Tibial nerve (tissue), 4 donors: ENCODE results near the gene SLC6A9. TPM values are rescaled to one million over a fixed set of nuclear protein-coding genes. Genes with fewer than 3 reads are reported as not detected.

ENCODE experiments used
- DNase-seq, 2 donors: peaks; one replicate each; pipeline ENCODE4 v3.0.0-alpha.2; 2019; ENCODE audit warnings: low spot score in 2 of 2
- H3K27ac ChIP-seq, 4 donors: fragments of 200-600 bp; sonication (generic) in 3 of 4; one replicate each; pipeline ENCODE4 v1.5.1; 2017 to 2019; ENCODE audit warnings: mild to moderate bottlenecking in 1 of 4
- H3K27me3 ChIP-seq, 2 donors: fragments of 200-600 bp; sonication (generic) in 1 of 2; one replicate each; pipeline versions ENCODE4 v1.5.1 to v1.6.0; 2017 to 2019
- H3K36me3 ChIP-seq, 3 donors: fragments of 200-600 bp; sonication (generic); one replicate each; pipeline ENCODE4 v1.5.1; 2018 to 2019
- H3K4me1 ChIP-seq, 4 donors: fragments of 200-600 bp; sonication (generic) in 3 of 4; one replicate each; pipeline ENCODE4 v1.5.1; 2017 to 2019
- H3K4me3 ChIP-seq, 4 donors: fragments of 200-600 bp; sonication (generic) in 3 of 4; one replicate each; pipeline ENCODE4 v1.5.1; 2017 to 2019; ENCODE audit warnings: mild to moderate bottlenecking in 1 of 4, moderate library complexity in 1 of 4
- H3K9me3 ChIP-seq, 4 donors: fragments of 200-600 bp; sonication (generic) in 3 of 4; one replicate each; pipeline ENCODE4 v1.5.1; 2017 to 2019
- CTCF ChIP-seq, 5 experiments: fragments of 200-600 bp in 3 of 5; fragments of 450-650 bp in 2 of 5; sonication (generic) in 3 of 5; IDR thresholded peaks; one replicate each; pipeline ENCODE4 v1.5.1; 2016 to 2019; ENCODE audit warnings: antibody characterized with exemption in 5 of 5, mild to moderate bottlenecking in 3 of 5, moderate library complexity in 2 of 5
- EP300 ChIP-seq, 2 donors: sonication (generic); formaldehyde crosslinking; IDR thresholded peaks; one replicate each; pipeline ENCODE4 v1.6.1; 2017; ENCODE audit warnings: antibody characterized with exemption in 2 of 2, mild to moderate bottlenecking in 1 of 2
- POLR2A ChIP-seq, 2 donors: fragments of 450-650 bp; IDR thresholded peaks; one replicate each; pipeline ENCODE4 v1.6.1; 2017; ENCODE audit warnings: antibody characterized with exemption in 2 of 2, mild to moderate bottlenecking in 2 of 2, moderate library complexity in 2 of 2
- WGBS, 2 donors: methylation state at CpG; one replicate each; pipeline ENCODE4 v1.1.5; 2018; 5-methylcytosine and 5-hydroxymethylcytosine counted together
- total RNA-seq, 4 donors: library from RNA; depleted of rRNA; stranded (reverse); fragments of >200 nt; gene quantifications; one replicate each; pipeline ENCODE4 v1.1.0, GENCODE V29; 2016

The SLC6A9 gene
- total RNA-seq, 4 donors from 2014 or later = 0.42 to 1.8 (median 0.83) TPM

- peaks cover 0 to 41% (median 17%) of the 10 kb centered on the region in 4 donors for H3K4me1 ChIP-seq
- peaks cover 0 to 26% (median 5%) of the 10 kb centered on the region in 3 donors for H3K36me3 ChIP-seq
- no peak for DNase-seq
- H3K27me3 ChIP-seq = no peaks in the 10 kb centered on the region
- no peak overlapping the region for H3K4me3 ChIP-seq
- no peak for TF ChIP-seq POLR2A (IDR thresholded peaks at IDR 0.05)
- no peak for TF ChIP-seq CTCF (IDR thresholded peaks at IDR 0.05)
- TF ChIP-seq EP300 (IDR thresholded peaks at IDR 0.05) = no peak
- 93 to 94% methylated on average over 4 of the region's 4 CpGs for WGBS, 2 donors
- no peak overlapping the region for H3K27ac ChIP-seq
- no peaks in the 10 kb centered on the region for H3K9me3 ChIP-seq
Measured at GRCh38 chr1:43951021-43951985, 80.0 kb downstream of the SLC6A9 start.

GRCh38 chr1:43949678-43950077, 81.6 kb downstream of the SLC6A9 start:
- peaks cover 0 to 55% (median 24%) of the 10 kb centered on the region in 4 donors for H3K4me1 ChIP-seq
- no peak for DNase-seq
- H3K27ac ChIP-seq = no peak overlapping the region
- no peak overlapping the region for H3K4me3 ChIP-seq
- 85 to 88% methylated on average over 9 to 13 of the region's 13 CpGs for WGBS, 2 donors
- no peaks in the 10 kb centered on the region for H3K27me3 ChIP-seq
- H3K9me3 ChIP-seq = no peaks in the 10 kb centered on the region
- peaks cover 0 to 22% (median 5%) of the 10 kb centered on the region in 3 donors for H3K36me3 ChIP-seq
- TF ChIP-seq POLR2A (IDR thresholded peaks at IDR 0.05) (no peak), CTCF (IDR thresholded peaks at IDR 0.05) (no peak), EP300 (IDR thresholded peaks at IDR 0.05) (no peak)

DNA sequence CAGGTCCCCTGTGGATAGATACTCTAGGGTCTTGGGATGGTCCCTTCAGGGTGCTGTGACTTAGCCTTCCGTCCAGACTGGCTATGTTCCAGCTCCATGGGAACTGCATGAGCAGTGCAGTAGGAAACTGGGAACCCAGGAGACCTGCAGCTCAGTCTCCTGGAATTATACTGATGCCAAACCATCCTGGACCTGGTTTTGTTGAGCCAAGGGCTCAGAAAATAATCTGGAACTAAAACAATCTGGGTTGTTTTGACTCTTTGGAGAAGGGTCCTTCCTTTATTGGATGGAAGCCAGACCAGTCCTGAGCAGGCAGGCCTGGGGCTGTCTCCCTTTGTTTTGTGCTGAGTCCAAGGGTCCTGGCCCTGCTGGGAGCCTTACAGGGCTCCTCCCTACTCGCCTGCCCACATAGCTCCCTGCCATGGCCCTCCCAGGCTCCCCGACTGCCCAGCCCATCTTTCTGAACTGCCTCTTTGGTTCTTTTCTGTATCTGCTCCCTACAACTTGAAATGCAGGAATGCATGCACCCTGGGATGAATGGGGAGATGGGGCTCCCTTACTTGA, 83.3 kb downstream of the SLC6A9 start:
- peak overlapping the region; percentile 44 to 79 (median 62) for H3K4me3 ChIP-seq
- DNase-seq = no peak
- WGBS, 2 donors = 17 to 21% methylated on average over 3 of the region's 3 CpGs
- peak overlapping the region in 3 of 4 donors; percentile 75 to 97 (median 94) for H3K27ac ChIP-seq
- no peaks in the 10 kb centered on the region for H3K27me3 ChIP-seq
- peaks cover 0 to 22% (median 5%) of the 10 kb centered on the region in 3 donors for H3K36me3 ChIP-seq
- H3K4me1 ChIP-seq = peaks cover 0 to 46% (median 24%) of the 10 kb centered on the region in 4 donors
- TF ChIP-seq EP300 (IDR thresholded peaks at IDR 0.05) = no peak
- TF ChIP-seq POLR2A (IDR thresholded peaks at IDR 0.05) = no peak
- TF ChIP-seq CTCF (IDR thresholded peaks at IDR 0.05) = no peak
- H3K9me3 ChIP-seq = no peaks in the 10 kb centered on the region

DNA sequence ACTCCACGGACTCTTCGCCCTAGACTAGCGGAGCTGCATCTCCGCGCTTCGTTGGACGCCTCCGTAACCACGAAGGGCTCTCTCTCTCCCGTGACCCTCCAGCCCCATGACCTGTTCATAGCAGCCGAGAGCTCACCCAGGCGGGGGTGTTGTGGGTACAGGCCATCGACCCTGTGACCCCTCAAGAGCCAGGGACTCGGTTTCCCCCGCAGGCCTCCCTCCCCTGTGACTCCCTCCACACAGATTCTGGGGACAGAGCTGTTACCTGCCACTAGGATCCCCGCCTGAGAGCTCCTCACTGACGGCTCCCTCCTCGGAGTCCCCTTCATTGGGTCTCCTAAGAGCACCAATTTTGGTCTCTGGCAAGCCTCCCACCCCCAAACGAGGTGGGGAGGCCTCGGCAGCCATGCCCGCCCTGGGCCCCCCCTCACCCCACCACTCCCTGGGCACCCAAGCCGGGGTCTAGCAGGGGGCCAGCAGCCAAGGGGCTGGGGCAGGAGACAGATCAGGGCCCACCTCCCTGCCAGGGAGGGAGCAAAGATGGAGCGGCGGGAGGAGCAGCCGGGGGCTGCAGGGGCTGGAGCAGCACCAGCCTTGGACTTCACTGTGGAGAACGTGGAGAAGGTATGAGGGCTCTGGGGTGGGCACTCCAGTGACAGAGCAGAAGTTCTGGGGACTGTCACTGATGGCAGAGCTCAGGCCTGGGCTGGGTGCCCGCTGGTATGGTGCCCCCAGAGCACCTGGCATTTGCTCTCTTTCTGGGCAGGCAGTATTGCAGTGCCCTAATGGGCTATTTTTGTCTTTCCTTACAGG, 84.0 kb downstream of the SLC6A9 start:
- H3K4me1 ChIP-seq = peaks cover 0 to 43% (median 24%) of the 10 kb centered on the region in 4 donors

More for the DNA sequence above, 84.0 kb downstream of the SLC6A9 start:
- Histone ChIP-seq H3K27me3 (no peaks in the 10 kb centered on the region), H3K27ac (peak overlapping the region; percentile 75 to 97 (median 94)), H3K9me3 (no peaks in the 10 kb centered on the region), H3K36me3 (peaks cover 0 to 22% (median 5%) of the 10 kb centered on the region in 3 donors), H3K4me3 (peak overlapping the region; percentile 44 to 79 (median 62))
- 5 to 6% methylated on average over 21 to 27 of the region's 27 CpGs for WGBS, 2 donors
- TF ChIP-seq CTCF (IDR thresholded peaks at IDR 0.05) (no peak), POLR2A (IDR thresholded peaks at IDR 0.05) (no peak), EP300 (IDR thresholded peaks at IDR 0.05) (no peak)
- DNase-seq = peak in 1 of 2 donors; percentile 21

Other genes with a start within 250 kb of the SLC6A9 start
- 1 to 10 TPM in 1 of 4 donors, under 1 TPM in 1, not detected in 2; 0.66 to 1.4 TPM for gene ARTN, start 97.7 kb downstream of the SLC6A9 start, total RNA-seq
- 10 to 100 TPM; 27.8 to 41.1 (median 31.2) TPM for gene IPO13, start 84.5 kb downstream of the SLC6A9 start, total RNA-seq
- 10 to 100 TPM; 25.7 to 41.7 (median 31.9) TPM for gene DPH2, start 61.5 kb downstream of the SLC6A9 start, total RNA-seq
- gene ATP6V0B, start 56.5 kb downstream of the SLC6A9 start, total RNA-seq = 100 to 1,000 TPM; 101 to 132 (median 113) TPM
- gene B4GALT2, start 52.3 kb downstream of the SLC6A9 start, total RNA-seq = 10 to 100 TPM; 15.5 to 49.8 (median 21.1) TPM
- gene CCDC24, start 39.9 kb downstream of the SLC6A9 start, total RNA-seq = 10 to 100 TPM in 1 of 4 donors, 1 to 10 TPM in 3; 5.4 to 18.8 (median 8.9) TPM
- not detected for gene KLF17, start 87.4 kb upstream of the SLC6A9 start, total RNA-seq
- not detected for gene KLF18, start 110.2 kb upstream of the SLC6A9 start, total RNA-seq
- 10 to 100 TPM; 39.8 to 81.2 (median 67.0) TPM for gene DMAP1, start 182.0 kb upstream of the SLC6A9 start, total RNA-seq